Measurements from ENCODE around the gene CYP3A7. TPM values are rescaled to one million over a fixed set of nuclear protein-coding genes. Genes with fewer than 3 reads are reported as not detected.

CYP3A7 gene
- total and polyA plus RNA-seq, 2 of the 13 experiments (the other 11 are each of a cell fraction or from before 2014, with no cell fraction given), result 5.8 to 6.4 TPM

GRCh38 chr7:99679032-99679399 is 56.0 kb downstream of the CYP3A7 start (continued):
- TF ChIP-seq ZNF740 (CRISPR knock-in tag; IDR thresholded peaks at IDR 0.05) (0 out of 2 replicates have a peak, but pooled peaks have one; percentile 36), GMEB1 (CRISPR knock-in tag; IDR thresholded peaks at IDR 0.05; ENCODE audit: borderline replicate concordance) (no peak), ZNF543 (CRISPR knock-in tag; IDR thresholded peaks at IDR 0.05) (no peak), ZBTB25 (CRISPR knock-in tag; IDR thresholded peaks at IDR 0.05) (no peak), ZNF282 (IDR thresholded peaks at IDR 0.05; ENCODE audit: partially characterized antibody) (no peak), KAT8 (CRISPR knock-in tag; IDR thresholded peaks at IDR 0.05) (no peak), ZNF337 (CRISPR knock-in tag; IDR thresholded peaks at IDR 0.05; ENCODE audit: borderline replicate concordance, low read depth) (no peak), GABPA (IDR thresholded peaks at IDR 0.05; ENCODE audit: low read depth, low read length) (no peak), GABPA (CRISPR knock-in tag; IDR thresholded peaks at IDR 0.05; ENCODE audit: low read depth) (0 out of 2 replicates have a peak, but pooled peaks have one; percentile 19), KAT2B (IDR thresholded peaks at IDR 0.05; ENCODE audit: borderline replicate concordance, low read depth, low read length) (no peak), ZNF441 (CRISPR knock-in tag; IDR thresholded peaks at IDR 0.05; ENCODE audit: borderline replicate concordance) (no peak), HOXA7 (CRISPR knock-in tag; IDR thresholded peaks at IDR 0.05) (no peak), TARDBP (CRISPR knock-in tag; IDR thresholded peaks at IDR 0.05) (no peak), STAT6 (CRISPR knock-in tag; IDR thresholded peaks at IDR 0.05; ENCODE audit: borderline replicate concordance) (no peak), MIER3 (CRISPR knock-in tag; IDR thresholded peaks at IDR 0.05; ENCODE audit: borderline replicate concordance) (no peak), CSRNP1 (CRISPR knock-in tag; IDR thresholded peaks at IDR 0.05) (no peak), SETDB1 (CRISPR knock-in tag; IDR thresholded peaks at IDR 0.05; ENCODE audit: borderline replicate concordance) (no peak), ZNF781 (CRISPR knock-in tag; IDR thresholded peaks at IDR 0.05; ENCODE audit: borderline replicate concordance, not compliant biosample characterization) (no peak)
- TF ChIP-seq, protein P1, sequence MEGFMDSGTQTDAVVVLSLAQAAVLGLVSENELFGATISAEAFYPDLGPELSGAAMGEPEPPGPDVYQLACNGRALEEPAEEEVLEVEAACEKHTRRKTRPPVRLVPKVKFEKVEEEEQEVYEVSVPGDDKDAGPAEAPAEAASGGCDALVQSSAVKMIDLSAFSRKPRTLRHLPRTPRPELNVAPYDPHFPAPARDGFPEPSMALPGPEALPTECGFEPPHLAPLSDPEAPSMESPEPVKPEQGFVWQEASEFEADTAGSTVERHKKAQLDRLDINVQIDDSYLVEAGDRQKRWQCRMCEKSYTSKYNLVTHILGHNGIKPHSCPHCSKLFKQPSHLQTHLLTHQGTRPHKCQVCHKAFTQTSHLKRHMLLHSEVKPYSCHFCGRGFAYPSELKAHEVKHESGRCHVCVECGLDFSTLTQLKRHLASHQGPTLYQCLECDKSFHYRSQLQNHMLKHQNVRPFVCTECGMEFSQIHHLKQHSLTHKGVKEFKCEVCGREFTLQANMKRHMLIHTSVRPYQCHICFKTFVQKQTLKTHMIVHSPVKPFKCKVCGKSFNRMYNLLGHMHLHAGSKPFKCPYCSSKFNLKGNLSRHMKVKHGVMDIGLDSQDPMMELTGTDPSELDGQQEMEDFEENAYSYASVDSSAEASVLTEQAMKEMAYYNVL (CRISPR knock-in tag; IDR thresholded peaks at IDR 0.05; ENCODE audit: borderline replicate concordance), result peak; percentile 70; the same call in 1 of the 2 replicates
